ENCODE data around the gene LMAN2L. TPM values are rescaled to one million over a fixed set of nuclear protein-coding genes. Genes with fewer than 3 reads are reported as not detected.

LMAN2L gene
- total and polyA plus RNA-seq, 8 donors = 1.4 to 17.1 (median 6.0) TPM

GRCh38 chr2:96768083-96768561 lies 28.3 kb upstream of the LMAN2L start:
- H3K27ac ChIP-seq = peak overlapping the region in 3 of 5 donors; percentile 37 to 67 (median 64)
- WGBS, 5 donors = 43 to 62% (median 54%) methylated on average over 8 of the region's 8 CpGs
- H3K4me3 ChIP-seq = no peak overlapping the region
- TF ChIP-seq POLR2AphosphoS5 (IDR thresholded peaks at IDR 0.05) (peak in 1 of 3 donors; percentile 17), EP300 (IDR thresholded peaks at IDR 0.05) (no peak)
- peaks cover 30 to 85% (median 68%) of the 10 kb centered on the region in 4 donors for H3K4me1 ChIP-seq
- H3K27me3 ChIP-seq = no peaks in the 10 kb centered on the region
- peak in 1 of 2 donors; percentile 41 for DNase-seq
- intact Hi-C loops (cut with DNase I; ENCODE audit: low total_unique reads) = no loop called here
- H3K9me3 ChIP-seq = no peaks in the 10 kb centered on the region
- peaks cover 0 to 13% (median 0%) of the 10 kb centered on the region in 4 donors for H3K36me3 ChIP-seq

GRCh38 chr2:96767135-96767871 lies 27.4 kb upstream of the LMAN2L start:
- Histone ChIP-seq H3K27ac (peak overlapping the region in 3 of 5 donors; percentile 37 to 67 (median 64)), H3K36me3 (peaks cover 0 to 13% (median 0%) of the 10 kb centered on the region in 4 donors), H3K4me3 (no peak overlapping the region), H3K4me1 (peaks cover 32 to 85% (median 69%) of the 10 kb centered on the region in 4 donors), H3K27me3 (no peaks in the 10 kb centered on the region), H3K9me3 (no peaks in the 10 kb centered on the region)
- intact Hi-C loops (cut with DNase I; ENCODE audit: low total_unique reads) = no loop called here
- 72 to 85% (median 80%) methylated on average over 9 of the region's 9 CpGs for WGBS, 5 donors
- DNase-seq = no peak
- TF ChIP-seq EP300 (IDR thresholded peaks at IDR 0.05) = no peak
- no peak for TF ChIP-seq POLR2A (IDR thresholded peaks at IDR 0.05)
- TF ChIP-seq CTCF (IDR thresholded peaks at IDR 0.05) = no peak
- TF ChIP-seq POLR2AphosphoS5 (IDR thresholded peaks at IDR 0.05) = no peak

GRCh38 chr2:96764253-96764637 lies 24.4 kb upstream of the LMAN2L start:
- Histone ChIP-seq H3K27me3 (no peaks in the 10 kb centered on the region), H3K4me1 (peaks cover 42 to 85% (median 77%) of the 10 kb centered on the region in 4 donors), H3K27ac (peak overlapping the region; percentile 8 to 72 (median 62)), H3K36me3 (peaks cover 0 to 4% (median 0%) of the 10 kb centered on the region in 4 donors), H3K4me3 (peak overlapping the region; percentile 60 to 77 (median 71)), H3K9me3 (no peaks in the 10 kb centered on the region)
- WGBS, 5 donors = 26 to 37% (median 32%) methylated on average over 8 of the region's 8 CpGs
- peak; percentile 34 to 65 for DNase-seq
- TF ChIP-seq EP300 (IDR thresholded peaks at IDR 0.05) (no peak), POLR2AphosphoS5 (IDR thresholded peaks at IDR 0.05) (no peak), CTCF (IDR thresholded peaks at IDR 0.05) (no peak), POLR2A (IDR thresholded peaks at IDR 0.05) (no peak)
- intact Hi-C loops (cut with DNase I; ENCODE audit: low total_unique reads) = no loop called here

GRCh38 chr2:96763511-96764252 lies 23.8 kb upstream of the LMAN2L start:
- TF ChIP-seq CTCF (IDR thresholded peaks at IDR 0.05) (peak in 3 of 7 experiments; percentile 16 to 56 (median 23)), POLR2A (IDR thresholded peaks at IDR 0.05) (no peak)
- intact Hi-C loops (cut with DNase I; ENCODE audit: low total_unique reads) = no loop called here
- peaks cover 42 to 89% (median 79%) of the 10 kb centered on the region in 4 donors for H3K4me1 ChIP-seq
- peak overlapping the region; percentile 60 to 77 (median 71) for H3K4me3 ChIP-seq
- H3K27ac ChIP-seq = peak overlapping the region; percentile 8 to 72 (median 62)
- H3K9me3 ChIP-seq = no peaks in the 10 kb centered on the region
- DNase-seq = peak in 1 of 2 donors; percentile 64
- H3K27me3 ChIP-seq = no peaks in the 10 kb centered on the region
- WGBS, 5 donors = 15 to 36% (median 22%) methylated on average over 7 of the region's 7 CpGs
- peaks cover 0 to 4% (median 0%) of the 10 kb centered on the region in 4 donors for H3K36me3 ChIP-seq
